ENCODE results near the gene SFTPB. TPM values are rescaled to one million over a fixed set of nuclear protein-coding genes. Genes with fewer than 3 reads are reported as not detected.
"Not testable (repeated sequence)": the region's sequence is repeated elsewhere in the genome, so short reads cannot be mapped to it uniquely, and the experiment has no call there.

Gene SFTPB
- total RNA-seq, 1 donor from 2014 or later: not detected

DNA sequence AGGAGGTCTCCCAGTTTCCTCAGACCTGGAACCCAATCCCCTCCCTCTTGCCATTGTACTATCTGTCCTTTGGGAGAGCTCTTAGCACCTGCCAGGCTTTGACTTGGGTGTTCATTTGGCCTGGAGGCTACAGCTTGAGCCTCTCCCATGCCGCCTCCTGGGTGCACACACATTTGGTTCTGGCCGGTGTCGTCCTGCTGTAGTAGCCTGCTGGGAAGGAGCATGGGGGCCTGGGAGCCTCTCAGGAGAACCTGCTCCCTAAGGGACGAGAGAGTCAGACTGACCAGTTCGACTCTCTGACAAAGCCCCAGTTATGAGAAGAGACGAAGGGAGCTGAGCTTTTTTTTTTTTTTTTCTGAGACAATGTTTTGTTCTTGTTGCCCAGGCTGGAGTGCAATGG is 7.4 kb upstream of the SFTPB start:
- Mint-ChIP-seq H3K27me3 (ENCODE audit: low read depth) (peaks cover 5% of the 10 kb centered on the region), H3K4me3 (no peak overlapping the region), H3K27ac (no peak overlapping the region), H3K4me1 (peaks cover 8% of the 10 kb centered on the region), H3K36me3 (no peaks in the 10 kb centered on the region), H3K9me3 (no peaks in the 10 kb centered on the region)
- TF ChIP-seq CTCF (IDR thresholded peaks at IDR 0.05; ENCODE audit: unreplicated experiment): no peak
- no peak for DNase-seq (ENCODE audit: low spot score in 2 of 2, unreplicated experiment in 2 of 2)

GRCh38 chr2:85674417-85674816 is 6.4 kb upstream of the SFTPB start:
- Mint-ChIP-seq H3K9me3 (no peaks in the 10 kb centered on the region), H3K4me3 (no peak overlapping the region), H3K27ac (no peak overlapping the region), H3K36me3 (no peaks in the 10 kb centered on the region), H3K4me1 (peaks cover 8% of the 10 kb centered on the region), H3K27me3 (ENCODE audit: low read depth) (peaks cover 6% of the 10 kb centered on the region)
- TF ChIP-seq CTCF (IDR thresholded peaks at IDR 0.05; ENCODE audit: unreplicated experiment): no peak
- no peak for DNase-seq (ENCODE audit: low spot score in 2 of 2, unreplicated experiment in 2 of 2)

DNA sequence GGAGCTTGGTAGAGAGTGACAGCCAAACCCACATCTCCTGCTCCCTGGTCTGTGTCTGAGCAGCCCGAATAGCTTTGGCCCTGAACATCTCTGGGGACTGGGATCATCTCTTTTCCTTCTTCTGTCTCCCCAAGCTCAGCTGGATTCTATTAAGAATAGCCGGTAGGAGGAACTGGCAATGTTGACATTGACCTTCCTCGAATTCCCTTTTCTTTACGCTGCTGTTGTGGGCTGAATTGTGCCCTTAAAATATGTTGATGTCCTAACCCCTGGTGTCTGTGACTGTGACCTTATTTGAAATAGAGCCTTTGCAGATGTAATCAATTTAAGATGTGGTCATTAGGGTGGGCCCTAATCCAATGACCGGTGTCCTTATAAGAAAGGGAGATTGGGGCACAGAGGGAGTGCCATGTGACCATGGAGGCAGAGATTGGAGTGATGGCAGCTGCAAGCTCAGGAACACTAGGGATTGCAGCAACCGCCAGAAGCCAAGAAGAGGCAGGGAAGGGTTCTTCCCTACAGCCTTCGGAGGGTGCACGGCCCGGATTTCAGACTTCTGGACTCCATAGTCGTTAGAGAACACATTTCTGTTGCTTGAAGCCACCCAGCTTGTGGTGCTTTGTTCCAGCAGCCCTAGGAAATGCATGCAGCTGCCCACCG is 5.8 kb upstream of the SFTPB start:
- TF ChIP-seq CTCF (IDR thresholded peaks at IDR 0.05; ENCODE audit: unreplicated experiment): no peak
- no peak for DNase-seq (ENCODE audit: low spot score in 2 of 2, unreplicated experiment in 2 of 2)
- Mint-ChIP-seq H3K4me3 (no peak overlapping the region), H3K9me3 (no peaks in the 10 kb centered on the region), H3K36me3 (no peaks in the 10 kb centered on the region), H3K27me3 (ENCODE audit: low read depth) (peaks cover 6% of the 10 kb centered on the region), H3K4me1 (peaks cover 4% of the 10 kb centered on the region), H3K27ac (no peak overlapping the region)

DNA sequence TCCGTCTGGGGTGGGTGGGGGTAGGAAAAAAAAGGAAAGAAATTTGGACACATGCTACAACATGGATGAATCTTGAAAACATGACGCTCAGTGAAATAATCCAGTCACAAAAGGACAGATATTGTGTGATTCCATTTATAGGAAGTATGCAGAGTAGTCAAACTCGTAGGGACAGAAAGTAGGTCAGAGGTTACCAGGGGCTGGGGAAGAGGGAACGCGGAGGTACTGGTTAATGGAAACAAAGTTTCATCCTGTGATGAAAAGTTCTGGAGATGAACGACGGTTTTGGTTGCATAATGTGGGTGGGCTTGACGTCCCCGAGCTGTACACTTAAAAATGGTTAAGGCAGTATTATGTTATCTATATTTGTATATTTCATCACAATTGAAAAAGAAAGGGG is 4.5 kb upstream of the SFTPB start:
- Mint-ChIP-seq H3K4me1 (peaks cover 4% of the 10 kb centered on the region), H3K9me3 (no peaks in the 10 kb centered on the region), H3K4me3 (no peak overlapping the region), H3K27ac (no peak overlapping the region), H3K36me3 (no peaks in the 10 kb centered on the region), H3K27me3 (ENCODE audit: low read depth) (peaks cover 6% of the 10 kb centered on the region)
- no peak for TF ChIP-seq CTCF (IDR thresholded peaks at IDR 0.05; ENCODE audit: unreplicated experiment)
- DNase-seq (ENCODE audit: low spot score in 2 of 2, unreplicated experiment in 2 of 2): no peak

- H3K36me3 Mint-ChIP-seq; H3K27ac Mint-ChIP-seq; H3K4me3 Mint-ChIP-seq; H3K9me3 Mint-ChIP-seq; H3K27me3 Mint-ChIP-seq (ENCODE audit: low read depth); H3K4me1 Mint-ChIP-seq; DNase-seq (ENCODE audit: low spot score in 2 of 2, unreplicated experiment in 2 of 2): not testable (repeated sequence)
Measured at GRCh38 chr2:85670416-85670815, 2.4 kb upstream of the SFTPB start.

GRCh38 chr2:85669549-85669948 is 1.6 kb upstream of the SFTPB start:
- H3K36me3 Mint-ChIP-seq: no peaks in the 10 kb centered on the region
- no peak overlapping the region for H3K4me3 Mint-ChIP-seq
- H3K4me1 Mint-ChIP-seq: peaks cover 4% of the 10 kb centered on the region
- H3K27me3 Mint-ChIP-seq (ENCODE audit: low read depth): peaks cover 3% of the 10 kb centered on the region
- H3K27ac Mint-ChIP-seq: no peak overlapping the region
- TF ChIP-seq CTCF (IDR thresholded peaks at IDR 0.05; ENCODE audit: unreplicated experiment): no peak
- no peaks in the 10 kb centered on the region for H3K9me3 Mint-ChIP-seq
- DNase-seq (ENCODE audit: low spot score in 2 of 2, unreplicated experiment in 2 of 2): no peak

Measured in mesothelial cell of epicardium (in vitro differentiated cells).